IPS DF 6.9 (cell line): Measurements from ENCODE around the gene SEC16A.
"Not testable (repeated sequence)": the region's sequence is repeated elsewhere in the genome, so short reads cannot be mapped to it uniquely, and the experiment has no call there.

Experiments
- DNase-seq: peaks from one replicate; pipeline ENCODE4 v3.0.0-alpha.2; 2013; ENCODE audit warnings: low read depth, low spot score
- H3K27ac ChIP-seq: one replicate; pipeline ENCODE4 v1.5.1; 2013; ENCODE audit warnings: low read length, control low read depth
- H3K27me3 ChIP-seq: 2 replicates; pipeline ENCODE4 v1.6.1; 2013; ENCODE audit warnings: mild to moderate bottlenecking, low read length; ENCODE audit not compliant: control insufficient read depth, insufficient read depth
- H3K36me3 ChIP-seq: 2 replicates; pipeline ENCODE4 v1.6.1; 2013; ENCODE audit warnings: low read length; ENCODE audit not compliant: control insufficient read depth, insufficient read depth
- H3K4me1 ChIP-seq: 2 replicates; pipeline ENCODE4 v1.6.1; 2013; ENCODE audit warnings: low read length; ENCODE audit not compliant: control insufficient read depth, insufficient read depth
- H3K4me3 ChIP-seq: 2 replicates; pipeline ENCODE4 v1.5.1; 2013; ENCODE audit warnings: mild to moderate bottlenecking, low read length
- H3K9me3 ChIP-seq: 2 replicates; pipeline ENCODE4 v1.6.1; 2013; ENCODE audit warnings: low read length, inconsistent platforms; ENCODE audit not compliant: control insufficient read depth, insufficient read depth
- WGBS: extraction: QIAGEN DNeasy Blood & Tissue Kit; methylation state at CpG from one replicate; pipeline ENCODE4 v1.1.7; 2013; ENCODE audit warnings: mixed read lengths, missing lambda C conversion rate; ENCODE audit not compliant: insufficient read length, insufficient coverage; 5-methylcytosine and 5-hydroxymethylcytosine counted together

Gene SEC16A

DNA sequence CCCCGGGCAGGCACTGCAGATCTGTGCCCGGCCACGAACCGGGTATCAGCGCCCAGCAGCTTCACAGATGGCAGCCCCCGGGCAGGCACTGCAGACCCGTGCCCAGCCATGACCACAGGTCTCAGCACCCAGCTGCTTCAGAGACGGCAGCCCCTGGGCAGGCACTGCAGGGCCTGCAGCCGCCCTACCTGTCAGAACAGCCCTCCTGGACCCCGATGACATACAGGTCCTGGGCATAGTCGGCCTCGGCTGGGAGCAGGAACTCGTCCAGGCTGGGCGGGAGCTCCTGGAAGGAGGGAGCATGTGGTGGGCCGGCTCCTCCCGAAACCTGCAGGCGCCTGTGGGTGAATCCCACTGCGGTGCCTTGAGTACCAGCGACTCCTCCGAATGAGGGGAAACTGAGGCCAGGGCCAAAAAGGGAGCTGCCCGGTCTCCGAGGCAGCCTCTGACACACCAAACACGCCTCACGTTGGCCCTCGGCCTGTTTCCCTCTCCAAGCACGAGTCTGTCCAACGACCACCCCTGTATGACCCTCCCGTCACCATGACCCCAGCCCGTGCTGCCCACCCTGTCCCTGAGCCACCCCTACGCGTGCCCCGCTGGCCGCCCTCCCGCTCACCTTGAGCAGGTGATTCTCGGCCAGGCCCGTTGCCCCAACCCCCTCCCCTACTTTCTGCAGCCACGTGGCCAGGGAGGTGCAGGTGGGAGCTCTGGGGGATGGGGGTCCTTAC lies 48.8 kb downstream of the SEC16A start:
- peaks cover 6% of the 10 kb centered on the region; the same call in 1 of the 2 replicates for H3K36me3 ChIP-seq
- no peaks in the 10 kb centered on the region for H3K27me3 ChIP-seq
- no CpG with 5 or more reads among the region's 37 CpGs for WGBS
- no peak overlapping the region for H3K4me3 ChIP-seq
- H3K4me1 ChIP-seq, result 0 out of 2 replicates have a peak, but pooled peaks cover 3% of the 10 kb centered on the region
- no peak for DNase-seq
- no peaks in the 10 kb centered on the region for H3K9me3 ChIP-seq
- no peak overlapping the region for H3K27ac ChIP-seq

- no CpG with 5 or more reads among the region's 36 CpGs for WGBS
- Histone ChIP-seq H3K4me1 (0 out of 2 replicates have a peak, but pooled peaks cover 3% of the 10 kb centered on the region), H3K9me3 (no peaks in the 10 kb centered on the region), H3K4me3 (no peak overlapping the region), H3K27ac (no peak overlapping the region), H3K27me3 (no peaks in the 10 kb centered on the region), H3K36me3 (peaks cover 6% of the 10 kb centered on the region; the same call in 1 of the 2 replicates)
- no peak for DNase-seq
Measured at GRCh38 chr9:136433043-136433715, 49.7 kb downstream of the SEC16A start.

- no CpG with 5 or more reads among the region's 26 CpGs for WGBS
- Histone ChIP-seq H3K36me3 (peaks cover 6% of the 10 kb centered on the region; the same call in 1 of the 2 replicates), H3K27me3 (no peaks in the 10 kb centered on the region), H3K4me1 (0 out of 2 replicates have a peak, but pooled peaks cover 3% of the 10 kb centered on the region), H3K27ac (no peak overlapping the region), H3K9me3 (no peaks in the 10 kb centered on the region), H3K4me3 (no peak overlapping the region)
- no peak for DNase-seq
Measured at GRCh38 chr9:136432591-136432990, 50.2 kb downstream of the SEC16A start.

GRCh38 chr9:136431782-136432350 lies 51.0 kb downstream of the SEC16A start:
- DNase-seq, result no peak
- Histone ChIP-seq H3K9me3 (no peaks in the 10 kb centered on the region), H3K4me1 (no peaks in the 10 kb centered on the region), H3K4me3 (no peak overlapping the region), H3K27me3 (no peaks in the 10 kb centered on the region), H3K36me3 (peaks cover 6% of the 10 kb centered on the region; the same call in 1 of the 2 replicates), H3K27ac (no peak overlapping the region)
- WGBS, result no CpG with 5 or more reads among the region's 36 CpGs

DNA sequence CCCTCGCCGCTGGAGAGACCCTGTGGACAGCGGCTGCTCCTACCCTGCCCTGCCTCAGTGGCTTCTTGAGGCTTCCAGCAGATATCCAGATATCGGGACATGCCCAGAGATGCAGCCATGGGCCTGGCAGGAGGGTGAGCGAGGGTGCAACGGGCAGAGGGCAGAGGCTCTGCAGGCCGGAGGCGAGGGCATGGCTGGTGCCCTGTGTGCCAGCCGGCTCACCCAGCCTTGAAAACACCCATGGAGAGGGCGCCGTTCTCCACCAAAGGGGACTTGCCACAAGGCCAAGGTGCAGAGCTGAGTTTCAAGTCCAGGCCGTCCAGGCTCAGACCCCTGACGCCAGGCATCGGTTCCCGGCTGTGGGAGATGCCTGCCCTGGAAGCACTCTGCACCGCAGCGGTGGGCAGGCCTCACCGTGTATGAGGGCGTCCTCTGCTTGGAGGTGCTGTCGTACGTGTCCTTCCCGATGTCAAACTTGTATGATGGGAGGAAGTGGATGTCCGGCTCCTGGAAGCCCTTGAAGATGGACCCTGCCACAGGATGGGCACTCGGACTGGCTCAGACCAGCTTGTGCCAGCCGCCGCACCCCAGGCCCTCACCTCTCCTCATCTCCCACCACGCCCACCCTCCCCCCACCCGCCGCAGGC lies 52.1 kb downstream of the SEC16A start:
- WGBS, result no CpG with 5 or more reads among the region's 29 CpGs
- Histone ChIP-seq H3K27ac (no peak overlapping the region), H3K36me3 (peaks cover 6% of the 10 kb centered on the region; the same call in 1 of the 2 replicates), H3K9me3 (no peaks in the 10 kb centered on the region), H3K4me3 (no peak overlapping the region), H3K4me1 (no peaks in the 10 kb centered on the region), H3K27me3 (no peaks in the 10 kb centered on the region)
- no peak for DNase-seq

DNA sequence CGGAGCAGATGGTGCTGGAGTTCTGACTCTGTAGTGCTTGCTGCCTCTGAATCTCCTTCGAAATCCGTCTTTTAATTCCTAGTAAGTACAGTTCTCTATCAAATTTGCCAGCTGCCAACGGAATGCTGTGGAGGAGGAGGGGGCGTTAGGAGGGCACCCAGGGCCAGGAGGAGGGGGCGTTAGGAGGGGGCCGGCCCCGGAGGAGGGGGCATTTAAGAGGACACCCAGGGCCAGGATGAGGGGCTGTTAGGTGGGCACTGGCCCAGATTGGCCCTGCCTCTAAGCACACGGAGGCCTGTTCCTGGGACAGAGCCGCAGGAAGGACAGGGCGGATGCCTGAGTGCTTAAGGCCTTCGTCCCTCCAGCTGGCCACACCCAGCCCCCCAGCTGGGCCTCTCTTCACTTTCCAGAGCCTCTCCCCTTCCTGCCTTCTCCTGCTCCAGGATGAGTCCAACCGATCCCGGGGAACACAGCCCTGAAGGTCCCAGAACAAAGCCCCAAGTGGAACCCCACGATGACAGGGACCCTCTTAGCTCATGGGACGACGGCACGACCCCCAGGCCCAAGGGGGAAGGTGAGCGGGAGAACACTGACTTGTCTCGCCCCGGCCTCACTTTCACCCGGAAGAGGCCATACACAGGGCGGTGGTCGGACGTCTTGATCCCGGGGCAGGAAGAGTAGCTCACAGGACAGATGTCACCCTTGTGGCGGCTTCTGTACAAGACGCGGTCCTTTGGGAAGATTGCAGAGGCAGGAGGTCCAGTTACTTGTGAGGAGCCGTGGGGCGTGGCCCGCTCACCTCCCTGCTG lies 53.0 kb downstream of the SEC16A start:
- H3K4me1 ChIP-seq, result no peaks in the 10 kb centered on the region
- peaks cover 6% of the 10 kb centered on the region; the same call in 1 of the 2 replicates for H3K36me3 ChIP-seq
- no CpG with 5 or more reads among the region's 32 CpGs for WGBS

DNA sequence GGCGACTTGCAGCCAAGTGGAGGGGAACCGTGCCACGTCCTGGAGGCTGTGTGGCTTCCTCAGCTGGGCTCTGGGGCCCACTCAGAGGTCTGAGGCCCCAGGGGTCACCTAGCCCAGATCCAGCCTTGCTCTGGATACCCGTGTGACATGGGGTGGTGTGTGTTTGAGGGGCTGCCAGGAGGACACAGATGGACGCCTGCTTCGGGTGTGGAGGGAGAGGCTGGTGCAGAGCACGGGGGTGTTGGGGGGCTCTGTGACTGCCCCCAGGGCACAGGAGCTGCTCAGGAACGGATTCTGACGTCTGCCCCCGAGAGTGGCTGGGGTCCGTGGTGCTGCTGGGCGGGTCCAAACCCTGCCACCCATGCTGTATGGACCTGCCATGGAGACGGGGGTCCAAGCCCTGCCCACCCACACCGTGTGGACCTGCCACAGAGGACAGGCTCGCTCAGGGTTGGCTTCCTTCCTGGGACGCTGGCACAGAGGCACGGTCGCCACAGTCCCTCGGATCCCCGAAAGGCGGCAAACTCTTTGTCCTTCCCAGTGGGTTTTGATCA lies 53.7 kb downstream of the SEC16A start:
- Histone ChIP-seq H3K36me3 (peaks cover 12% of the 10 kb centered on the region), H3K9me3 (no peaks in the 10 kb centered on the region), H3K4me1 (no peaks in the 10 kb centered on the region), H3K27ac (no peak overlapping the region), H3K4me3 (no peak overlapping the region), H3K27me3 (no peaks in the 10 kb centered on the region)
- no peak for DNase-seq
- WGBS, result no CpG with 5 or more reads among the region's 21 CpGs

More for the DNA sequence above, 53.0 kb downstream of the SEC16A start:
- Histone ChIP-seq H3K27ac (no peak overlapping the region), H3K4me3 (no peak overlapping the region), H3K9me3 (no peaks in the 10 kb centered on the region), H3K27me3 (no peaks in the 10 kb centered on the region)
- DNase-seq, result no peak

GRCh38 chr9:136426787-136427186 lies 56.1 kb downstream of the SEC16A start:
- H3K4me1 ChIP-seq, result no peaks in the 10 kb centered on the region
- WGBS, result no CpG with 5 or more reads among the region's 12 CpGs
- H3K9me3 ChIP-seq, result no peaks in the 10 kb centered on the region
- DNase-seq, result no peak
- no peak overlapping the region for H3K27ac ChIP-seq
- H3K4me3 ChIP-seq, result no peak overlapping the region
- peaks cover 33% of the 10 kb centered on the region for H3K36me3 ChIP-seq
- no peaks in the 10 kb centered on the region for H3K27me3 ChIP-seq

DNA sequence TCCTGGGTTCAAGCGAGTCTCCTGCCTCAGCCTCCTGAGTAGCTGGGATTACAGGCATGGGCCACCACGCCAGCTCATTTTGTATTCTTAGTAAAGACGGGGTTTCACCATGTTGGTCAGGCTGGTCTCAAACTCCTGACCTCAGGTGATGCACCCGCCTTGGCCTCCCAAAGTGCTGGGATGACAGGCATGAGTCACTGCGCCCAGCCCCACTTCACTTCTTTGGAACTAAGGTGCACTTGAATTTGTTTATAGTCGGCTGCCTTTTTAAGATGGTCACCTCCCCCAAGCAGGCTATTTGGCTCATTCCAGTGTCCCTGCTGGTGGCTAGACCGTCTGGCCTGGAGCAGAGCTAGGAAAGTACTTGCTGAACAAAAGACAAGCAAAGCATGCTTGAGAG lies 57.5 kb downstream of the SEC16A start:
- no CpG with 5 or more reads among the region's 7 CpGs for WGBS

More for the DNA sequence above, 57.5 kb downstream of the SEC16A start:
- DNase-seq, H3K27me3 ChIP-seq, H3K4me1 ChIP-seq, H3K9me3 ChIP-seq, H3K27ac ChIP-seq, H3K4me3 ChIP-seq: not testable (repeated sequence)
- H3K36me3 ChIP-seq, result peaks cover 37% of the 10 kb centered on the region
